ENCODE measurements around the gene HIVEP1.
A peak's percentile ranks its signal among the peaks of the same experiment; 100 is the strongest.
"Not testable (repeated sequence)": the region's sequence is repeated elsewhere in the genome, so short reads cannot be mapped to it uniquely, and the experiment has no call there.

HIVEP1 gene

GRCh38 chr6:12152023-12152970 lies 140.2 kb downstream of the HIVEP1 start:
- DNase-seq (ENCODE audit: insufficient read length, low spot score) (no peak), FAIRE-seq (peak; percentile 81)
- no peak for TF ChIP-seq POLR2A (IDR thresholded peaks at IDR 0.05; ENCODE audit: low read depth, low read length)

DNA sequence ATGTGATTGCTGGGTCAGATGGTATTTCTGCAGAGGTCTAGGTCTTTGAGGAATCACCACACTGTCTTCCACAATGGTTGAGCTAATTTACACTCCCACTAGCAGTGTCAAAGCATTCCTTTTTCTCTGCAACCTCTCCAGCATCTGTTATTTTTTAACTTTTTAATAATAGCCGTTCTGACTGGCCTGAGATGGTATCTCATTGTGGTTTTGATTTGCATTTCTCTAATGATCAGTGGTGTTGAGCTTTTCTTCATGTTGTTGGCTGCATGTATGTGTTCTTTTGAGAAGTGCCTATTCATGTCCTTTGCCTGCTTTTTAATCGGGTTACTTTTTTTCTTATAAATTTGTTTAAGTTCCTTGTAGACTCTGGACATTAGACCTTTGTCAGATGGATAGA lies 143.7 kb downstream of the HIVEP1 start:
- not testable (repeated sequence) for DNase-seq (ENCODE audit: insufficient read length, low spot score); FAIRE-seq

- TF ChIP-seq POLR2A (IDR thresholded peaks at IDR 0.05; ENCODE audit: low read depth, low read length): no peak
- no peak for FAIRE-seq
- DNase-seq (ENCODE audit: insufficient read length, low spot score): no peak
Observed at GRCh38 chr6:12158686-12159415, 146.7 kb downstream of the HIVEP1 start.

GRCh38 chr6:12160326-12160725 lies 148.2 kb downstream of the HIVEP1 start:
- TF ChIP-seq POLR2A (IDR thresholded peaks at IDR 0.05; ENCODE audit: low read depth, low read length): no peak
- DNase-seq (ENCODE audit: insufficient read length, low spot score): no peak
- peak; percentile 65 for FAIRE-seq

GRCh38 chr6:12162213-12162612 lies 150.1 kb downstream of the HIVEP1 start:
- no peak for TF ChIP-seq POLR2A (IDR thresholded peaks at IDR 0.05; ENCODE audit: low read depth, low read length)
- no peak for FAIRE-seq
- no peak for DNase-seq (ENCODE audit: insufficient read length, low spot score)

DNA sequence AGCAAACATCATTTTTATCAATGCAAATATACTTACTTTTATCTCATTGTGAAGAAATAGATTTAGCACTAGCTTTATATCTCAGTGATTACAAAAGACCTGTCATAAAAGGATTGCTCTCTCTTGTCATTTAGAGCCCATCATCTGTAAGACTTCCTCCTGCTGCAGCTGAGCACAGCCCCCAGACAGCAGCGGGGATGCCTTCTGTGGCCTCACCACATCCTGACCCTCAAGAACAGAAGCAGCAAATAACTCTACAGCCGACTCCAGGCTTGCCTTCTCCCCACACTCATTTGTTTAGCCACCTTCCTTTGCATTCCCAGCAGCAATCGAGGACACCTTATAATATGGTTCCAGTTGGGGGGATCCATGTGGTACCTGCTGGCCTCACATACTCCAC lies 151.0 kb downstream of the HIVEP1 start:
- FAIRE-seq (no peak), DNase-seq (ENCODE audit: insufficient read length, low spot score) (no peak)
- no peak for TF ChIP-seq POLR2A (IDR thresholded peaks at IDR 0.05; ENCODE audit: low read depth, low read length)

- TF ChIP-seq POLR2A (IDR thresholded peaks at IDR 0.05; ENCODE audit: low read depth, low read length): no peak
- FAIRE-seq (no peak), DNase-seq (ENCODE audit: insufficient read length, low spot score) (no peak)
Observed at GRCh38 chr6:12163744-12164507, 151.8 kb downstream of the HIVEP1 start.

DNA sequence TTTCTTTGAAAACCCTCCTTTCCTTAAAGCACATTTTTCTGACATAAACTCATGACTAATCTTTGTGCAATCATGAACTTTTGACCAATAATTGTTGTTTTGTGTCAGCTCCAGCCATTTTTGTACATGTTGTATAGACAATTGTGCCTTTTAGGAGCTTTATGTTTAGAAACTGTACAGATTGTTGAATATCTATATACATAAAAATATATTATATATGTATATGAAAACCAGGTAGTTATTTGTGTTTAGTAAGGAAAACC lies 152.3 kb downstream of the HIVEP1 start:
- no peak for TF ChIP-seq POLR2A (IDR thresholded peaks at IDR 0.05; ENCODE audit: low read depth, low read length)
- FAIRE-seq: no peak
- no peak for DNase-seq (ENCODE audit: insufficient read length, low spot score)

- DNase-seq (ENCODE audit: insufficient read length, low spot score): no peak
- TF ChIP-seq POLR2A (IDR thresholded peaks at IDR 0.05; ENCODE audit: low read depth, low read length): no peak
- FAIRE-seq: no peak
Observed at GRCh38 chr6:12165297-12165696, 153.2 kb downstream of the HIVEP1 start.

DNA sequence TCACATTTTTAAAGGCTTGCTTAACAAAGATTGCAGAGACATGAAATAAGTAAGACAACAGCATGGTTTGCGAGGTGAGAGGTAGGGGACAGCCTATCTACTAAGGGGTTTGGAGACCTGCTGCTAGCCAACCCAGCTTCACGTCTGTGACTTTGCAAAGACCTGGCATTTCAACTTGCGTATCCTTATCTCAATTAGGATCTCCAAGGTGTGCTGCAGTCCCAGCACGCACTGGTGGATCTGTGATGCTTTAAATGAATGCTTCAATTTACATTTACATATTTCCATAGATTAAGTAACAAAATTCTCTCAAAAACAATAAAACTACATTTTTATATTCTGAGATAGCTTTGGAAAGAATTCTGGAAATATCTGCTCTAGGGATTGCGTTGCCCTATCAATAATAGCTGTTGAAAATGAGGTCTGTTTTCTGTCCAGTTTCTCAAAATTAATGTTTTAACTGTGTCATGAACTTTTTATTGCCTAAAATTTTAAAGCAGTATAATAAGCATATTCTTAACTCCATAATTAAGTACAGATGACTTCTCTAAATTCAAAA lies 153.7 kb downstream of the HIVEP1 start:
- FAIRE-seq: no peak
- TF ChIP-seq POLR2A (IDR thresholded peaks at IDR 0.05; ENCODE audit: low read depth, low read length): no peak
- no peak for DNase-seq (ENCODE audit: insufficient read length, low spot score)

DNA sequence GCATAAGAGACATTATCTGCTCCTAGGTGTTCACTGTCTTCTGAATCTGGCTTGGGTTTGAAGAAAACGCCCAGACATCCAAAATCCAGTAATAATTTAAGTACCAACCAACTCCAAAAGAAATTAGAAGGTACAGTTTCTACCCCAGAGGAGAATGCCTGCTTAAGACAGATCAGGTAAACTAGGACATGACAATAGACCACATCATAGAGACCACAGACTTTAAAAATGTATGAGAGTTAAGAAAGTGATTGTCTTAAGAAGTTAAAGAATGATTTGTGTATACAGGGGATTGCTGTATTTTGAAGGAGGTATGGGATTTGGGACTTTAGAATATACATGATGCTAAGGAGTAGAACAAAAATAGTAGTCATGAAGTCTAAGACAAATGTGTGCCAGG lies 157.3 kb downstream of the HIVEP1 start:
- DNase-seq (ENCODE audit: insufficient read length, low spot score) (no peak), FAIRE-seq (no peak)
- TF ChIP-seq POLR2A (IDR thresholded peaks at IDR 0.05; ENCODE audit: low read depth, low read length): no peak

GRCh38 chr6:12170351-12171092 lies 158.4 kb downstream of the HIVEP1 start:
- DNase-seq (ENCODE audit: insufficient read length, low spot score): no peak
- no peak for TF ChIP-seq POLR2A (IDR thresholded peaks at IDR 0.05; ENCODE audit: low read depth, low read length)
- no peak for FAIRE-seq

DNA sequence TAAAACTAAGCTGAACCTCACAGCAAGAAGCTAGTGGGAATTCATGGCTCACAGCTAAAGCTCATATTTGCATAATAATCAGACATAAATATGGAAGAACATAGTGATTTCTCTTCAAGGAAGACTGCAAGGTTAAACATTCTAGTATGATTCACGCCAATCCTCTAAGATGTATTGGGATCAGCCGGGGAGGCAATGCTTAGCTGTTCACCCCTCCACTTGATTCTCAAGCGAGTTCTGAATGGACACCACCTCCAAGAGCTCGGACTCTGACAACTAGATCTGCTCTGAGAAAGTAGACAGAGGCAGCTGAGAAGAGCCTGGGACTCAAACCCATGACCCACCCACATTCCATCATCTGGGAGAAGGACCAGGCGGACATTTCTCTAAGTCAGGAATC lies 159.6 kb downstream of the HIVEP1 start:
- FAIRE-seq (no peak), DNase-seq (ENCODE audit: insufficient read length, low spot score) (no peak)
- no peak for TF ChIP-seq POLR2A (IDR thresholded peaks at IDR 0.05; ENCODE audit: low read depth, low read length)
